Thyroid gland (tissue), 4 donors: ENCODE measurements around the gene BEND4.

Experiments used
- CTCF ChIP-seq, 6 experiments: fragments of 200-600 bp in 3 of 6; fragments of 450-650 bp in 3 of 6; sonication (generic) in 3 of 6; IDR thresholded peaks; one replicate each; pipeline ENCODE4 v1.5.1; 2016 to 2019; ENCODE audit warnings: antibody characterized with exemption in 6 of 6, mild to moderate bottlenecking in 2 of 6, inconsistent platforms in 1 of 6, moderate library complexity in 1 of 6
- POLR2A ChIP-seq, 2 donors: fragments of 450-650 bp; IDR thresholded peaks; one replicate each; pipeline ENCODE4 v1.6.1; 2017; ENCODE audit warnings: antibody characterized with exemption in 2 of 2, mild to moderate bottlenecking in 2 of 2, moderate library complexity in 1 of 2

GRCh38 chr4:42144028-42144427, 8.4 kb downstream of the BEND4 start:
- TF ChIP-seq CTCF (IDR thresholded peaks at IDR 0.05) (no peak), POLR2A (IDR thresholded peaks at IDR 0.05) (no peak)
